Activated naive CD4-positive, alpha-beta T cell (primary cell): ENCODE results near the gene HES7.
"Not testable (repeated sequence)": the region's sequence is repeated elsewhere in the genome, so short reads cannot be mapped to it uniquely, and the experiment has no call there.

Source experiments
- DNase-seq, 4 experiments: peaks; one replicate each; lab custom pipeline; 2025; lab: John Stamatoyannopoulos, UW

HES7 gene

GRCh38 chr17:8100763-8101162 lies 23.1 kb downstream of the HES7 start:
- no peak for DNase-seq

- no peak for DNase-seq
Observed at GRCh38 chr17:8100111-8100510, 23.8 kb downstream of the HES7 start.

GRCh38 chr17:8096541-8096940 lies 27.4 kb downstream of the HES7 start:
- DNase-seq = no peak

- DNase-seq = no peak
Observed at GRCh38 chr17:8095361-8095760, 28.5 kb downstream of the HES7 start.

- no peak for DNase-seq
Observed at GRCh38 chr17:8091033-8091687, 32.7 kb downstream of the HES7 start.

GRCh38 chr17:8089728-8090127 lies 34.2 kb downstream of the HES7 start:
- no peak for DNase-seq

- DNase-seq = no peak
Observed at GRCh38 chr17:8087952-8088230, 36.0 kb downstream of the HES7 start.

GRCh38 chr17:8087075-8087951 lies 36.6 kb downstream of the HES7 start, which contains the start of gene ALOX12B:
ALOX12B (minus strand) TSS chr17:8087716; CDS start chr17:8087442, 274 bp downstream.
- DNase-seq = no peak

- no peak for DNase-seq
Observed at GRCh38 chr17:8084250-8084649, 39.7 kb downstream of the HES7 start.

GRCh38 chr17:8082292-8082691 lies 41.6 kb downstream of the HES7 start:
- DNase-seq = no peak

- no peak for DNase-seq
Observed at GRCh38 chr17:8081876-8082275, 42.0 kb downstream of the HES7 start.

- DNase-seq = no peak
Observed at GRCh38 chr17:8080799-8081219, 43.1 kb downstream of the HES7 start.

- no peak for DNase-seq
Observed at GRCh38 chr17:8080208-8080798, 43.6 kb downstream of the HES7 start.

- peak; percentile 48 to 74 (median 60) for DNase-seq
Observed at GRCh38 chr17:8079291-8080207, 44.4 kb downstream of the HES7 start.

GRCh38 chr17:8077939-8078338 lies 46.0 kb downstream of the HES7 start:
- DNase-seq = not testable (repeated sequence)

- DNase-seq = no peak
Observed at GRCh38 chr17:8076502-8077266, 47.2 kb downstream of the HES7 start.

- no peak for DNase-seq
Observed at GRCh38 chr17:8075574-8076342, 48.1 kb downstream of the HES7 start.

- no peak for DNase-seq
Observed at GRCh38 chr17:8075081-8075480, 48.8 kb downstream of the HES7 start.

- DNase-seq = no peak
Observed at GRCh38 chr17:8074554-8074953, 49.4 kb downstream of the HES7 start.
